GM19023 (cell line): ENCODE results near the gene SLC45A1.
"Not testable (repeated sequence)": the region's sequence is repeated elsewhere in the genome, so short reads cannot be mapped to it uniquely, and the experiment has no call there.

Source experiments
- ATAC-seq: cut with Tn5 transposase; IDR thresholded peaks from one replicate; pipeline ENCODE4 v1.9.1; 2021; ENCODE audit warnings: mild to moderate bottlenecking, moderate library complexity; ENCODE audit not compliant: unreplicated experiment

The SLC45A1 gene

GRCh38 chr1:8364528-8365442, 46.9 kb downstream of the SLC45A1 start:
- ATAC-seq = no peak

GRCh38 chr1:8365661-8366362, 47.9 kb downstream of the SLC45A1 start:
- no peak for ATAC-seq

GRCh38 chr1:8367571-8368194, 49.8 kb downstream of the SLC45A1 start:
- ATAC-seq = no peak

- no peak for ATAC-seq
Observed at GRCh38 chr1:8368956-8369639, 51.2 kb downstream of the SLC45A1 start.

- no peak for ATAC-seq
Observed at GRCh38 chr1:8370046-8370881, 52.4 kb downstream of the SLC45A1 start.

- no peak for ATAC-seq
Observed at GRCh38 chr1:8370905-8371315, 53.0 kb downstream of the SLC45A1 start.

- ATAC-seq = no peak
Observed at GRCh38 chr1:8371372-8371991, 53.6 kb downstream of the SLC45A1 start.

- no peak for ATAC-seq
Observed at GRCh38 chr1:8373125-8373524, 55.2 kb downstream of the SLC45A1 start.

- no peak for ATAC-seq
Observed at GRCh38 chr1:8373581-8374241, 55.8 kb downstream of the SLC45A1 start.

GRCh38 chr1:8374356-8374755, 56.4 kb downstream of the SLC45A1 start:
- no peak for ATAC-seq

- ATAC-seq = no peak
Observed at GRCh38 chr1:8374812-8375211, 56.9 kb downstream of the SLC45A1 start.

GRCh38 chr1:8376358-8376840, 58.5 kb downstream of the SLC45A1 start:
- ATAC-seq = no peak

GRCh38 chr1:8377271-8377981, 59.5 kb downstream of the SLC45A1 start:
- no peak for ATAC-seq

- no peak for ATAC-seq
Observed at GRCh38 chr1:8378178-8378577, 60.3 kb downstream of the SLC45A1 start.

GRCh38 chr1:8378981-8379470, 61.1 kb downstream of the SLC45A1 start:
- ATAC-seq = no peak

- ATAC-seq = no peak
Observed at GRCh38 chr1:8379513-8380186, 61.7 kb downstream of the SLC45A1 start.

- not testable (repeated sequence) for ATAC-seq
Observed at GRCh38 chr1:8380310-8380709, 62.4 kb downstream of the SLC45A1 start.

- ATAC-seq = no peak
Observed at GRCh38 chr1:8381618-8382017, 63.7 kb downstream of the SLC45A1 start.
